Astrocyte (in vitro differentiated cells and primary cell): ENCODE results near the gene NFIL3. TPM values are rescaled to one million over a fixed set of nuclear protein-coding genes. Genes with fewer than 3 reads are reported as not detected.

Experiments
- DNase-seq: peaks from one replicate; pipeline ENCODE4 v3.0.0-alpha.2; 2010; ENCODE audit warnings: low read depth
- FAIRE-seq: peaks from 2 replicates; lab custom pipeline; 2011; peaks lifted over from hg19 to GRCh38; lab: Jason Lieb, UNC
- H2AFZ ChIP-seq: 2 replicates; pipeline ENCODE4 v1.6.0; 2012; ENCODE audit warnings: low read depth, low read length, inconsistent platforms
- H3K27ac ChIP-seq: 2 replicates; pipeline ENCODE4 v1.5.1; 2011; ENCODE audit warnings: low read depth, low read length, inconsistent platforms
- H3K27me3 ChIP-seq: 2 replicates; pipeline ENCODE4 v1.6.0; 2011; ENCODE audit warnings: low read length, inconsistent platforms; ENCODE audit not compliant: insufficient read depth
- H3K36me3 ChIP-seq: 2 replicates; pipeline ENCODE4 v1.5.1; 2011; ENCODE audit warnings: low read length, inconsistent platforms; ENCODE audit not compliant: insufficient read depth
- H3K4me1 ChIP-seq: 2 replicates; pipeline ENCODE4 v1.5.1; 2011; ENCODE audit warnings: low read length, inconsistent platforms; ENCODE audit not compliant: insufficient read depth
- H3K4me2 ChIP-seq: 2 replicates; pipeline ENCODE4 v1.6.0; 2012; ENCODE audit warnings: low read length, inconsistent platforms
- H3K4me3 ChIP-seq: 2 replicates; pipeline ENCODE4 v1.5.1; 2011; ENCODE audit warnings: low read depth, mild to moderate bottlenecking, low read length, inconsistent platforms; ENCODE audit not compliant: insufficient read depth
- H3K79me2 ChIP-seq: 2 replicates; pipeline ENCODE4 v1.6.0; 2012; ENCODE audit warnings: mild to moderate bottlenecking, low read length, inconsistent platforms; ENCODE audit not compliant: insufficient read depth
- H3K9ac ChIP-seq: 2 replicates; pipeline ENCODE4 v1.6.0; 2012; ENCODE audit warnings: mild to moderate bottlenecking, low read length, inconsistent platforms
- H3K9me3 ChIP-seq: 2 replicates; pipeline ENCODE4 v1.5.1; 2012; ENCODE audit warnings: low read depth, mild to moderate bottlenecking, low read length, inconsistent platforms; ENCODE audit not compliant: insufficient read depth
- H4K20me1 ChIP-seq: 2 replicates; pipeline ENCODE4 v1.6.0; 2012; ENCODE audit warnings: low read length, inconsistent platforms; ENCODE audit not compliant: insufficient read depth
- H3K27ac Mint-ChIP-seq: one replicate; pipeline ENCODE4 v1.8.0; 2021; ENCODE audit warnings: mild to moderate bottlenecking, mixed read lengths; ENCODE audit not compliant: unreplicated experiment
- H3K27me3 Mint-ChIP-seq: one replicate; pipeline ENCODE4 v1.8.0; 2021; ENCODE audit warnings: low read depth, mixed read lengths; ENCODE audit not compliant: unreplicated experiment
- H3K36me3 Mint-ChIP-seq: one replicate; pipeline ENCODE4 v1.8.0; 2021; ENCODE audit warnings: low read depth, mixed read lengths; ENCODE audit not compliant: unreplicated experiment
- H3K4me1 Mint-ChIP-seq: one replicate; pipeline ENCODE4 v1.8.0; 2021; ENCODE audit warnings: low read depth, mixed read lengths; ENCODE audit not compliant: unreplicated experiment
- H3K4me3 Mint-ChIP-seq: one replicate; pipeline ENCODE4 v1.8.0; 2021; ENCODE audit warnings: mild to moderate bottlenecking, moderate library complexity, mixed read lengths; ENCODE audit not compliant: unreplicated experiment
- H3K9me3 Mint-ChIP-seq: one replicate; pipeline ENCODE4 v1.8.0; 2021; ENCODE audit warnings: mild to moderate bottlenecking, mixed read lengths; ENCODE audit not compliant: unreplicated experiment
- EZH2 ChIP-seq: IDR thresholded peaks from 2 replicates; pipeline ENCODE4 v1.6.1; 2012; ENCODE audit warnings: mild to moderate bottlenecking, low read length, inconsistent platforms; ENCODE audit not compliant: insufficient read depth
- total RNA-seq: library from RNA; stranded (reverse); gene quantifications from 2 replicates; pipeline ENCODE4 v1.2.1, GENCODE V29; 2021
- TF ChIP-seq, protein P1 (sequence below): IDR thresholded peaks from 2 replicates; pipeline ENCODE4 v1.5.1; 2011; ENCODE audit warnings: low read depth, mild to moderate bottlenecking, inconsistent platforms, low read length, moderate library complexity; ENCODE audit not compliant: insufficient read depth

The NFIL3 gene
- total RNA-seq, 1 donor from 2014 or later = 32.4 TPM

DNA sequence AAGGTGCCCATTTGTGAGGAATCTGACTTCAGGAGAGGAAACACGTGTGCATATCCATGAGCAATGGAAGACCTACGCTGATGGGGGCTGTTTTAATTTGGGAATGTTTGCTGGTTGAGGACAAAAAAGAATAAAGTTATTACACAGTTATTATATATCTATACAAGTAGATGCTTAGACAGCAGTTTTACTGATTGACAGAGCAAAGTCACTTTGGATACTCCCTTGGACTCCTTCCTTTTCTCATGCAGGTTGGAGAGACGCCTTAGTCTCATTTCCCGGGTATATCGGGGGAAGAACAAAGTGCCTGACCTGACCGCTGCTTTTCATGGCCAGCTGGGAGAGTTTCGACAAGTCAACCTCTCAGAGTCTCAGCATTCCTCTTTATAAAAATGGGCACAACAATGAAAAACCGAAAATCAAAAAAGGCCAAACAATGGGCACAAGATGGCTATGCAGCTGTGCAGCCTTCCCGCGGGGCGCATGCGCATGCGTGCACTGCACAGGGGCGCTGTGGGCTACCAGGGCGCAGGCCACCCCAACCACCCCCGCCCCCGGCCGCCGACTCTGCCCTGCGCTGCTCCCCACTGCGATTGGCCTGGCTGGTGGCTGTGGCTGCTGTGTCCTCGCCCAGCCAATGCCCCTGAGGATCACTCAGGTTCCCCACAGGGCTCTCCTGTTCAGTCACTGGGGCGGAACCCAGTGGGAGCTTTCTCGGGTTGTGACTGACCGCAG is 18.1 kb downstream of the NFIL3 start:
- Mint-ChIP-seq H3K27ac (no peak overlapping the region), H3K9me3 (no peaks in the 10 kb centered on the region), H3K36me3 (peaks cover 18% of the 10 kb centered on the region), H3K27me3 (no peaks in the 10 kb centered on the region), H3K4me1 (peaks cover 3% of the 10 kb centered on the region), H3K4me3 (no peak overlapping the region)
- H3K27ac ChIP-seq = no peak overlapping the region
- peaks cover 26% of the 10 kb centered on the region for H4K20me1 ChIP-seq
- no peak overlapping the region for H3K4me2 ChIP-seq
- no peaks in the 10 kb centered on the region for H3K27me3 ChIP-seq
- no peak for TF ChIP-seq EZH2
- TF ChIP-seq, protein P1, sequence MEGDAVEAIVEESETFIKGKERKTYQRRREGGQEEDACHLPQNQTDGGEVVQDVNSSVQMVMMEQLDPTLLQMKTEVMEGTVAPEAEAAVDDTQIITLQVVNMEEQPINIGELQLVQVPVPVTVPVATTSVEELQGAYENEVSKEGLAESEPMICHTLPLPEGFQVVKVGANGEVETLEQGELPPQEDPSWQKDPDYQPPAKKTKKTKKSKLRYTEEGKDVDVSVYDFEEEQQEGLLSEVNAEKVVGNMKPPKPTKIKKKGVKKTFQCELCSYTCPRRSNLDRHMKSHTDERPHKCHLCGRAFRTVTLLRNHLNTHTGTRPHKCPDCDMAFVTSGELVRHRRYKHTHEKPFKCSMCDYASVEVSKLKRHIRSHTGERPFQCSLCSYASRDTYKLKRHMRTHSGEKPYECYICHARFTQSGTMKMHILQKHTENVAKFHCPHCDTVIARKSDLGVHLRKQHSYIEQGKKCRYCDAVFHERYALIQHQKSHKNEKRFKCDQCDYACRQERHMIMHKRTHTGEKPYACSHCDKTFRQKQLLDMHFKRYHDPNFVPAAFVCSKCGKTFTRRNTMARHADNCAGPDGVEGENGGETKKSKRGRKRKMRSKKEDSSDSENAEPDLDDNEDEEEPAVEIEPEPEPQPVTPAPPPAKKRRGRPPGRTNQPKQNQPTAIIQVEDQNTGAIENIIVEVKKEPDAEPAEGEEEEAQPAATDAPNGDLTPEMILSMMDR = no peak
- H3K4me1 ChIP-seq = peaks cover 3% of the 10 kb centered on the region
- no peak overlapping the region for H3K9ac ChIP-seq
- H3K36me3 ChIP-seq = peaks cover 16% of the 10 kb centered on the region
- no peak overlapping the region for H2AFZ ChIP-seq
- no peak overlapping the region for H3K4me3 ChIP-seq
- peaks cover 14% of the 10 kb centered on the region for H3K79me2 ChIP-seq
- H3K9me3 ChIP-seq = no peaks in the 10 kb centered on the region
- FAIRE-seq (no peak), DNase-seq (no peak)

DNA sequence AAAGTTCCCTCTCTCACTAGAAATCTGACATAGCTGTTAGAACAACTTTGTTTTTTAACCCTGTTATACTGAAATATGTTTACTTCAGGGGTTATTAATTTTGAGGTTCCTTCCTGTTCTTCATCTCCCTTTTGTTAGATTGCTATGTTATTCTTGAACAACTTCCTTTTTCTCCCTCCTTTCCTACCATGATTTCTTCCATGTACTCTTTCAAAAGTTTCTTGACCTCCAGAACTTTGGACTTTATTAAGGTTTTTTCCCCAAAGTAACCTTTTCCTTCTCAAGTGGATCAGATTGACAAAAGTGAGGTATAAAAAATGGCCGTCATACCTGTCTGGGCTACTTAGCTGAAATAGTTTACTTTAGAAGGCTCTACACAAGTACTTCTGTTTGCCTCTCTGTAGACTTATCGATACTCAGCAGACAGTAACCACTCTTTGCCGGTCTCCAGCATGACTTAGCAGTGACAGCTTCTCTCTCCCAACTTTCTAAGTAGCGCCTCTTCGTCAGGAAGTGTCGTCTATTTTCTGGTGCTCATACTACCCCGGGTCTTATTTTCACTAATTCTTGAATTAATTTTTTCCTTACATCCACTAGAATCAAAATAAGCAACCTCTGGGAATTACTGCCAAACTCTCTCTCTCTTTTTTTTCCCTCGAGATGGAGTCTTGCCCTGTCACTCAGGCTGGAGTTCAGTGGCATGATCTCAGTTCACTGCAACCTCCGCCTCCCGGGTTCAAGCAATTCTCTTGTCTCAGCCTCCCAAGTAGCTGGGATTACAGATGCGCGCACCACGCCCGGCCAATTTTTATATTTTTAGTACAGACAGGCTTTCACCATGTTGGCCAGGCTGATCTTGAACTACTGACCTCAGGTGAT is 19.7 kb downstream of the NFIL3 start:
- Mint-ChIP-seq H3K36me3 (peaks cover 7% of the 10 kb centered on the region), H3K27me3 (no peaks in the 10 kb centered on the region), H3K9me3 (no peaks in the 10 kb centered on the region), H3K27ac (no peak overlapping the region), H3K4me1 (peaks cover 1% of the 10 kb centered on the region), H3K4me3 (no peak overlapping the region)
- H3K4me2 ChIP-seq = no peak overlapping the region
- DNase-seq (no peak), FAIRE-seq (no peak)
- no peak overlapping the region for H3K27ac ChIP-seq
- TF ChIP-seq, protein P1 = no peak
- no peak for TF ChIP-seq EZH2
- no peak overlapping the region for H3K9ac ChIP-seq
- H3K9me3 ChIP-seq = no peaks in the 10 kb centered on the region
- peaks cover 3% of the 10 kb centered on the region for H3K4me1 ChIP-seq
- H2AFZ ChIP-seq = no peak overlapping the region
- H3K79me2 ChIP-seq = peaks cover 8% of the 10 kb centered on the region
- no peaks in the 10 kb centered on the region for H3K36me3 ChIP-seq
- H3K4me3 ChIP-seq = no peak overlapping the region
- no peaks in the 10 kb centered on the region for H3K27me3 ChIP-seq
- H4K20me1 ChIP-seq = peaks cover 11% of the 10 kb centered on the region
